ENCODE data around the gene CPB2.

CPB2 gene

GRCh38 chr13:46045424-46045823, 59.4 kb downstream of the CPB2 start:
- DNase-seq, result no peak

GRCh38 chr13:46043647-46044046, 61.2 kb downstream of the CPB2 start:
- no peak for DNase-seq

- DNase-seq, result peak; percentile 85
Measured at GRCh38 chr13:46041419-46041839, 63.4 kb downstream of the CPB2 start.

- no peak for DNase-seq
Measured at GRCh38 chr13:46040763-46041162, 64.1 kb downstream of the CPB2 start.

- DNase-seq, result peak; percentile 51
Measured at GRCh38 chr13:46039411-46040182, 65.2 kb downstream of the CPB2 start.

- no peak for DNase-seq
Measured at GRCh38 chr13:46038296-46038695, 66.5 kb downstream of the CPB2 start.

GRCh38 chr13:46035066-46035465, 69.8 kb downstream of the CPB2 start:
- no peak for DNase-seq

GRCh38 chr13:46032341-46032740, 72.5 kb downstream of the CPB2 start:
- DNase-seq, result peak; percentile 14

GRCh38 chr13:46031581-46032263, 73.1 kb downstream of the CPB2 start:
- DNase-seq, result no peak

GRCh38 chr13:46025157-46025556, 79.7 kb downstream of the CPB2 start:
- DNase-seq, result no peak

- peak; percentile 16 for DNase-seq
Measured at GRCh38 chr13:46022481-46022880, 82.4 kb downstream of the CPB2 start.

GRCh38 chr13:46016216-46016615, 88.6 kb downstream of the CPB2 start:
- no peak for DNase-seq

- DNase-seq, result peak; percentile 51
Measured at GRCh38 chr13:46015366-46015765, 89.5 kb downstream of the CPB2 start.

- DNase-seq, result no peak
Measured at GRCh38 chr13:46012404-46012803, 92.4 kb downstream of the CPB2 start.

- DNase-seq, result peak; percentile 5
Measured at GRCh38 chr13:46010148-46010547, 94.7 kb downstream of the CPB2 start.

- no peak for DNase-seq
Measured at GRCh38 chr13:46008631-46009030, 96.2 kb downstream of the CPB2 start.

- peak; percentile 14 for DNase-seq
Measured at GRCh38 chr13:46006688-46007452, 98.0 kb downstream of the CPB2 start.

GRCh38 chr13:46004491-46004890, 100.3 kb downstream of the CPB2 start:
- no peak for DNase-seq
